Measurements from ENCODE around the gene SIPA1. TPM values are rescaled to one million over a fixed set of nuclear protein-coding genes. Genes with fewer than 3 reads are reported as not detected.

Gene SIPA1
- total RNA-seq, 4 donors from 2014 or later, result 18.0 to 48.7 (median 24.7) TPM

DNA sequence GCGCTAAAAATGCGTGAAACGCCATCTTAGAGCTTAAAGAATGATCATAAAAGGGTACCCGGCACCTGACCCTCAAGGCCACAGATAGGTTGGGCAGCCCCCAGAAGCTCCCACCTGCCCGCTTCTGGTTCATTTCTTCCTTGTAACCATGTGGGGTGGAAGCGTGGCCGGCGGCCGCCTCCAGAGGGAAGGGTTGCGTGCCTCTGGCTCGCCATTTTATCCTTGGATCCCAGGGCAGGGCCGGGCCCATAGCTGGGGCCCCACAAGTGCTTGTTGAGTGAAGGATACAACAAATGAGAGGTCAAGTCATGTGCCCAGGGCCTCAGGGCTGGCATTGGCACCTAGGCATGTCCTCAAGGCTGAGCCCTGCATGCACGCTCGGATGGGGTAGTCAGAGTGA lies 16.4 kb upstream of the SIPA1 start:
- H3K36me3 ChIP-seq, result peaks cover 0 to 95% (median 0%) of the 10 kb centered on the region in 3 donors
- H3K27ac ChIP-seq, result no peak overlapping the region
- no peak for DNase-seq
- peaks cover 0 to 11% (median 10%) of the 10 kb centered on the region in 4 donors for H3K4me1 ChIP-seq
- no peaks in the 10 kb centered on the region for H3K9me3 ChIP-seq
- H3K4me3 ChIP-seq, result no peak overlapping the region
- H3K27me3 ChIP-seq, result no peaks in the 10 kb centered on the region
- TF ChIP-seq CTCF (IDR thresholded peaks at IDR 0.05) (no peak), POLR2A (IDR thresholded peaks at IDR 0.05) (no peak)

DNA sequence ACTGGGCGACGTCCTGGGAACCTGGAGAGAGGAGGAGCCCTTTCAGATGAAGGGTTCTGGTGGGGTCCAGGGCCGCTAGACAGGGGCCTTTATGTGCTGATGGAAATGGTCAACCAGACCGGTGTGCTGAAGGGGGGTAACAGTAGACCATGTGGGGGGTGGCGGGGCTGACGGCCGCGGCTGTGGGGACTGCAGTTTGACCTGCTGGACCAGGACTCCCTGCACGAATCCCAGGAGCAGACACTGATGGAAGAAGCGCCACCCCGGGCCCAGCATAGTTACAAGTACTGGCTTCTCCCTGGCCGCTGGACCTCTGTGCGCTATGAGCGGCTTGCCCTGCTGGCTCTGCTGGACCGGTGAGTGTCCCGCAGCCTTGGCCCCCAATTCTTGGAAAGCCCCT lies 15.9 kb upstream of the SIPA1 start:
- no peak overlapping the region for H3K27ac ChIP-seq
- H3K27me3 ChIP-seq, result no peaks in the 10 kb centered on the region
- TF ChIP-seq POLR2A (IDR thresholded peaks at IDR 0.05), result no peak
- no peak for TF ChIP-seq CTCF (IDR thresholded peaks at IDR 0.05)
- peaks cover 0 to 100% (median 0%) of the 10 kb centered on the region in 3 donors for H3K36me3 ChIP-seq
- peaks cover 0 to 6% (median 4%) of the 10 kb centered on the region in 4 donors for H3K4me1 ChIP-seq
- no peak overlapping the region for H3K4me3 ChIP-seq
- no peaks in the 10 kb centered on the region for H3K9me3 ChIP-seq
- DNase-seq, result no peak

- no peak for DNase-seq
- TF ChIP-seq CTCF (IDR thresholded peaks at IDR 0.05) (no peak), POLR2A (IDR thresholded peaks at IDR 0.05) (no peak)
Measured at GRCh38 chr11:65623177-65623576, 14.7 kb upstream of the SIPA1 start.

DNA sequence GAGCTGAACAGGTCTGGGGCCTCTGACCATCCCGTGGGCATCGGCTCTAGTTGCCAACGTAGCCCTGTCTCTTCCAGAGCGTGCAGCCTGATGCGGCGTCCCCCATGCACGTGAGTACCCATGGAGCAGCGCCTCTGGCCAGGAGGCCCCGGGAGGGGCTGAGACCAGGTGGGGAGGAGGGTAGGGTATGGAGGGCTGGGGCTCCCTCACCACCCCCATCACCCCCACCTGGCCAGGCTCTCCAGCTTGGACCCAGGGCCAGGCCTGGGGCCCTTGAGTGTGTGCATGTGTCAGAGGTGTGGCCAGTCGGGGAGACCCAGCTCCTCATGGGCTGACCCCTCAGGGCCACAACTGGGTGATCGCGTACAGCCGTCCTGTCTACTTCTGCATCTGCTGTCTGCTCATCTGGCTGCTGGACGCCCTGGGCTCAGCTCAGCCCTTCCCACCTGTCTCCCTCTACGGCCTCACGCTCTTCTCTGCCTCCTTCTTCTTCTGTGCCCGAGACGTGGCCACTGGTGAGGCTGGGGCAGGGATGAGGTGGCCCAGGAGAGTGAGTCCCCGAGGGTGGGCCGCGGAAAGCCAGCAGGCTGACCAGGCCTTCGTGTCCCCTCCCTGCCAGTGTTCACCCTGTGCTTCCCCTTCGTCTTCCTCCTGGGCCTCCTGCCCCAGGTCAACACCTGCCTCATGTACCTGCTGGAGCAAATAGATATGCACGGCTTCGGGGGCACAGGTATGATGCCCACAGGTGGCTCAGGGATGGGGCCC lies 13.9 kb upstream of the SIPA1 start:
- Histone ChIP-seq H3K4me3 (no peak overlapping the region), H3K4me1 (no peaks in the 10 kb centered on the region), H3K27ac (no peak overlapping the region), H3K27me3 (no peaks in the 10 kb centered on the region), H3K36me3 (peaks cover 0 to 100% (median 0%) of the 10 kb centered on the region in 3 donors), H3K9me3 (no peaks in the 10 kb centered on the region)
- TF ChIP-seq POLR2A (IDR thresholded peaks at IDR 0.05), result no peak
- TF ChIP-seq CTCF (IDR thresholded peaks at IDR 0.05), result no peak
- DNase-seq, result no peak

More at GRCh38 chr11:65623177-65623576, 14.7 kb upstream of the SIPA1 start:
- Histone ChIP-seq H3K36me3 (peaks cover 0 to 100% (median 0%) of the 10 kb centered on the region in 3 donors), H3K4me3 (no peak overlapping the region), H3K9me3 (no peaks in the 10 kb centered on the region), H3K27me3 (no peaks in the 10 kb centered on the region), H3K27ac (no peak overlapping the region), H3K4me1 (no peaks in the 10 kb centered on the region)

DNA sequence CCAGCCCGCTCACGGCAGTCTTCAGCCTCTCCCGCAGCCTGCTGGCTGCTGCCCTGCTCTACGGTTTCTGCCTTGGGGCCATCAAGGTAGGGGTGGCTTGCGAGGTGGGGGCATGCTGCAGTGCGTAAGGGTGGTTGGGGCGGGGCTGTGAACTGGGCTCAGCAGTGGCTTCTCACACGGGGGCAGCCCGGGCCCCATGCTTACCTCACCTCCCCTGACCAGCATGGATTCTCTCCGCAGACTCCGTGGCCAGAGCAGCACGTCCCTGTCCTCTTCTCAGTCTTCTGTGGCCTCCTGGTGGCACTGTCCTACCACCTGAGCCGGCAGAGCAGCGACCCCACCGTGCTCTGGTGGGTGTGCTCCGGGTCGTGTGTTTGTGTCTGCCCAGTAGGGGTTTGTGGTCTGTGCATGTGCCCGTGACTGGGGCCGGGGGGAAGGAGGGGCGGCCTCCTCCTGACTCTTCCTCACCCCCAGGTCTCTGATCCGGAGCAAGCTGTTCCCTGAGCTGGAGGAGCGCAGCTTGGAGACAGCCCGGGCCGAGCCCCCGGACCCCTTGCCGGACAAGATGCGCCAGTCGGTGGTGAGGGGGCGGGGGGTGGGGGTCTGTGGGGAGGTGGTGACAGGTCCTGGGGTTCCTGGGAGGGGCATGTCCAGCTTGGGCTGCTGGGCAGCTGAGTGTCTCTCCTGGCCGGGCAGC lies 12.8 kb upstream of the SIPA1 start:
- peaks cover 0 to 100% (median 0%) of the 10 kb centered on the region in 3 donors for H3K36me3 ChIP-seq
- no peaks in the 10 kb centered on the region for H3K4me1 ChIP-seq
- no peak overlapping the region for H3K4me3 ChIP-seq
- DNase-seq, result no peak
- H3K27me3 ChIP-seq, result no peaks in the 10 kb centered on the region
- H3K27ac ChIP-seq, result no peak overlapping the region
- TF ChIP-seq CTCF (IDR thresholded peaks at IDR 0.05) (no peak), POLR2A (IDR thresholded peaks at IDR 0.05) (no peak)
- no peaks in the 10 kb centered on the region for H3K9me3 ChIP-seq

Measured in Peyer's patch (tissue), 4 donors.